Adrenal gland (tissue), 12 donors: ENCODE measurements around the gene SEMA5A. TPM values are rescaled to one million over a fixed set of nuclear protein-coding genes. Genes with fewer than 3 reads are reported as not detected.

Experiments used
- DNase-seq, 7 donors: peaks; one replicate each; pipeline ENCODE4 v3.0.0-alpha.2; 2019 to 2020
- H3K27ac ChIP-seq, 5 donors: fragments of 200-600 bp; sonication (generic) in 4 of 5; 1 replicate in 3 of 5; 2 replicates in 2 of 5; pipeline versions ENCODE4 v1.5.1 to v1.8.0; 2016 to 2020; ENCODE audit warnings: mild to moderate bottlenecking in 1 of 5
- H3K27me3 ChIP-seq: fragments of 200-600 bp; 2 replicates; pipeline ENCODE4 v1.8.0; 2021
- H3K36me3 ChIP-seq, 2 donors: fragments of 200-600 bp; replicated peaks in 1 of 2; 1 replicate in 1 of 2; 2 replicates in 1 of 2; pipeline versions ENCODE4 v1.5.1 to v1.8.0; 2018 to 2022
- H3K4me1 ChIP-seq, 2 donors: fragments of 200-600 bp; replicated peaks in 1 of 2; 1 replicate in 1 of 2; 2 replicates in 1 of 2; pipeline versions ENCODE4 v1.5.1 to v1.8.0; 2018 to 2021
- H3K4me3 ChIP-seq, 4 donors: fragments of 200-600 bp; sonication (generic) in 3 of 4; one replicate each; pipeline ENCODE4 v1.5.1; 2016 to 2018
- H3K9me3 ChIP-seq, 3 donors: fragments of 200-600 bp; sonication (generic) in 1 of 3; replicated peaks in 1 of 3; 1 replicate in 2 of 3; 2 replicates in 1 of 3; pipeline versions ENCODE4 v1.5.1 to v1.8.0; 2016 to 2021
- POLR2A ChIP-seq, 2 donors: fragments of 450-650 bp; IDR thresholded peaks; one replicate each; pipeline ENCODE4 v1.6.1; 2017; ENCODE audit warnings: antibody characterized with exemption in 2 of 2, mild to moderate bottlenecking in 2 of 2, moderate library complexity in 1 of 2
- WGBS, 4 donors: extraction: QIAGEN DNeasy Blood & Tissue Kit in 2 of 4; methylation state at CpG; one replicate each; pipeline versions ENCODE4 v1.1.5 to v1.1.7; 2013 to 2017; 5-methylcytosine and 5-hydroxymethylcytosine counted together
- intact Hi-C, 2 donors: fragments of 100-400 bp; cut with DNase I; formaldehyde crosslinking; loops; one replicate each; pipeline versions ENCODE4 v1.14.1 to v1.15.0; 2022 to 2023
- polyA plus RNA-seq, 3 donors: library from polyadenylated mRNA; stranded (reverse); fragments of 200-250 nt in 2 of 3; fragments of 350-450 nt in 1 of 3; fragmentation: Illumina TruSeq in 1 of 3; extraction: RNeasy Lipid Tissue Mini Kit (QIAGEN cat#74804) in 1 of 3; gene quantifications; one replicate each; pipeline ENCODE4 v1.2.3, GENCODE V29; 2013 to 2014
- total RNA-seq, 9 donors: library from RNA; depleted of rRNA in 4 of 9; stranded (reverse); fragments of >200 nt in 4 of 9; fragments of 120-200 nt in 1 of 9; fragmentation: NEBNext Ultra II Directional in 1 of 9; extraction: Animal tissue kit (Norgen Biotek cat#: 25700) in 1 of 9; gene quantifications; one replicate each; pipeline versions ENCODE4 v1.1.0 to v1.2.4, GENCODE V29; 2013 to 2023
- TF ChIP-seq, protein P1 (sequence below), 6 experiments: fragments of 450-650 bp in 4 of 6; fragments of 200-600 bp in 2 of 6; sonication (generic) in 1 of 6; IDR thresholded peaks; 1 replicate in 5 of 6; 2 replicates in 1 of 6; pipeline versions ENCODE4 v1.5.1 to v1.8.0; 2016 to 2021; ENCODE audit warnings: antibody characterized with exemption in 6 of 6, mild to moderate bottlenecking in 2 of 6, moderate library complexity in 1 of 6
- donor health status: healthy with polysubstance abuse.
- donor health status: Bipolar disorder and iron deficiency.
- donor health status: DM: yes; HTN: yes; CAD: no.
- donor health status: DM: no; HTN: no; CAD: no.
- donor health status: DM: no; HTN: no; CAD: no.
- donor health status: DM: yes; HTN: yes; CAD: no.

SEMA5A gene
- total and polyA plus RNA-seq, 12 donors: 0.40 to 6.0 (median 2.6) TPM

DNA sequence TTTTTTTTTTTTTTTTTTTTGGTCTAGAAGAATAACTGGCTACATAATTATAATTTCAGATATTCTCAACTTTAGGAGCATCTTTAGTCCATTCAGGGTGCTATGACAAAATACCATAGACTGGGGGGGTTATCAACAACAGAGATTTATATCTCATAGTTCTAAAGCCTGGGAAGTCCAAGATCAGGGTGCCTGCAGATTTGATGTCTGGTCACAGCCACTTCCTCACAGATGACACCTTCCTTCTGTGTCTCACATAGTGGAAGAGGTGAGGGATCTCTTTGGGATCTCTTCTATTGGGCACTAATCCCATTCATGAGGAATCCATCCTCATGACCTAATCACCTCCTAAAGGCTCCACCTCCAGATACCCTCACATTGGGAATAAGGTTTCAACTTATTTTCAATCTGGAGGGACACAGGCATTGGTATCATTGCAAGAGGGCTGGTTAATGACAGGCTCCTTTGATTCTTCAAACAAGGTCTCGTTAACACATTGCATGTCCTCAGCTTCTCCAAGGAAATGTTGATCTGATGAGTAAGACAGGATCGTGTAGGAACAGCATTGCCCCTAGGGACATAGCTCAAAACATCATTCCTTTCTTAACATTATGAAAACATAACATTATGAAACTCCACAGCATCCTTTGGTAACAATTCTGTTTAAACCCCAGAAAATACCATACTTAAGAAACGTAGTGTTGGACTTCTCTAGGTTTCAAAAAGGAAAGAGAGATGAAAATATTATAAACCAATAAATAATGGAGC, 372.4 kb downstream of the SEMA5A start:
- no peak for TF ChIP-seq POLR2A (IDR thresholded peaks at IDR 0.05)
- TF ChIP-seq, protein P1, sequence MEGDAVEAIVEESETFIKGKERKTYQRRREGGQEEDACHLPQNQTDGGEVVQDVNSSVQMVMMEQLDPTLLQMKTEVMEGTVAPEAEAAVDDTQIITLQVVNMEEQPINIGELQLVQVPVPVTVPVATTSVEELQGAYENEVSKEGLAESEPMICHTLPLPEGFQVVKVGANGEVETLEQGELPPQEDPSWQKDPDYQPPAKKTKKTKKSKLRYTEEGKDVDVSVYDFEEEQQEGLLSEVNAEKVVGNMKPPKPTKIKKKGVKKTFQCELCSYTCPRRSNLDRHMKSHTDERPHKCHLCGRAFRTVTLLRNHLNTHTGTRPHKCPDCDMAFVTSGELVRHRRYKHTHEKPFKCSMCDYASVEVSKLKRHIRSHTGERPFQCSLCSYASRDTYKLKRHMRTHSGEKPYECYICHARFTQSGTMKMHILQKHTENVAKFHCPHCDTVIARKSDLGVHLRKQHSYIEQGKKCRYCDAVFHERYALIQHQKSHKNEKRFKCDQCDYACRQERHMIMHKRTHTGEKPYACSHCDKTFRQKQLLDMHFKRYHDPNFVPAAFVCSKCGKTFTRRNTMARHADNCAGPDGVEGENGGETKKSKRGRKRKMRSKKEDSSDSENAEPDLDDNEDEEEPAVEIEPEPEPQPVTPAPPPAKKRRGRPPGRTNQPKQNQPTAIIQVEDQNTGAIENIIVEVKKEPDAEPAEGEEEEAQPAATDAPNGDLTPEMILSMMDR (IDR thresholded peaks at IDR 0.05): no peak
- WGBS, 4 donors: 53 to 71% (median 59%) methylated on average over 3 of the region's 3 CpGs
- Histone ChIP-seq H3K27me3 (no peaks in the 10 kb centered on the region), H3K4me1 (peaks cover 0 to 5% of the 10 kb centered on the region in 2 donors), H3K9me3 (no peaks in the 10 kb centered on the region), H3K4me3 (no peak overlapping the region), H3K36me3 (no peaks in the 10 kb centered on the region), H3K27ac (no peak overlapping the region)
- intact Hi-C loops: no loop called here
- no peak for DNase-seq

DNA sequence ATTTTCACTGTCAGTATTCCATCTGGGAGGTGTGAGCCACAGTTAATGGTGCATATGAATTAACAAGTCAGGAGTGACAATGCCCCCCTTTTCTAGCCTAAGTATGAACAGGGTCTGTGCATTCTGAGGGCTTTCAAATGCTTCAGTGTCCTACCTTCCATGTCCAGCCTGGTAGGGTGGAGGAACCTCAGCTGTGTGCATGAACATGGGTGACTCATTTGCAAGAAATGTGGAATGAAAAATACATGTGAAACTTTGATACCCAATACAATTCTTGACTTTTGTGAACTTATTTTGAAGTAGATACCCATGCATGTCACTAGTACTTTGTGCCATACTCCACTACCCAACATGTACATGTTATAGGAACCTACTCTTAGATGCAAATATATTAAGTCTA, 375.8 kb downstream of the SEMA5A start:
- Histone ChIP-seq H3K9me3 (no peaks in the 10 kb centered on the region), H3K4me3 (no peak overlapping the region), H3K4me1 (peaks cover 0 to 5% of the 10 kb centered on the region in 2 donors), H3K36me3 (no peaks in the 10 kb centered on the region), H3K27ac (no peak overlapping the region), H3K27me3 (no peaks in the 10 kb centered on the region)
- intact Hi-C loops: no loop called here
- no peak for DNase-seq
- TF ChIP-seq, protein P1 (IDR thresholded peaks at IDR 0.05): no peak
- TF ChIP-seq POLR2A (IDR thresholded peaks at IDR 0.05): no peak

DNA sequence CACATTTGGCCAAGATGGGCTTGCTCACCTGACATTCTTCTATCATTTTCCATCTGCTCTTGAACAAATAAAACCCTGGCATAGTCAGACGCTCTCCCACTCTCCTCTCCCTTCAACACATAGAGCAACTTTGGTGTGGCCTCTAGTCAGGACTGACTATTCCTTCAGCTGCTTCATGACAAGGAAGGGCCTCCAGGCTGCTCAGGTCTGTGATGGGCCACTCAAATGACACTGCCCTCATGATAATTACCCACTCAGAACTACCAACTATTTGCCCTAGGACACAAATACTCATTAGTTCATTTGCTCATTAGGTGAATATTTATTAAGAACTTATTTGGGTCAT, 376.3 kb downstream of the SEMA5A start:
- Histone ChIP-seq H3K27me3 (no peaks in the 10 kb centered on the region), H3K36me3 (no peaks in the 10 kb centered on the region), H3K4me1 (peaks cover 0 to 2% of the 10 kb centered on the region in 2 donors), H3K27ac (no peak overlapping the region), H3K9me3 (no peaks in the 10 kb centered on the region), H3K4me3 (no peak overlapping the region)
- no peak for TF ChIP-seq POLR2A (IDR thresholded peaks at IDR 0.05)
- TF ChIP-seq, protein P1 (IDR thresholded peaks at IDR 0.05): no peak
- intact Hi-C loops: no loop called here
- no peak for DNase-seq
- 86 to 96% (median 89%) methylated on average over 1 of the region's 1 CpG for WGBS, 4 donors

GRCh38 chr5:9168791-9169556, 376.9 kb downstream of the SEMA5A start:
- DNase-seq: no peak
- WGBS, 4 donors: 85 to 92% (median 86%) methylated on average over 5 of the region's 5 CpGs
- intact Hi-C loops: no loop called here

More at GRCh38 chr5:9168791-9169556, 376.9 kb downstream of the SEMA5A start:
- H3K4me1 ChIP-seq: no peaks in the 10 kb centered on the region
- H3K4me3 ChIP-seq: no peak overlapping the region
- no peaks in the 10 kb centered on the region for H3K36me3 ChIP-seq
- H3K27me3 ChIP-seq: no peaks in the 10 kb centered on the region
- H3K27ac ChIP-seq: no peak overlapping the region
- TF ChIP-seq, protein P1 (IDR thresholded peaks at IDR 0.05): no peak
- no peaks in the 10 kb centered on the region for H3K9me3 ChIP-seq
